Coronary artery (tissue), 2 donors: ENCODE results near the gene PARVA.

ENCODE experiments used
- DNase-seq: peaks from one replicate; pipeline ENCODE4 v3.0.0-alpha.2; 2017; ENCODE audit warnings: low spot score
- H3K27ac ChIP-seq, 2 donors: fragments of 200-600 bp; sonication (generic); one replicate each; pipeline ENCODE4 v1.5.1; 2016 to 2019
- H3K4me3 ChIP-seq: fragments of 200-600 bp; sonication (generic); 2 replicates; pipeline ENCODE4 v1.5.1; 2016; ENCODE audit warnings: mild to moderate bottlenecking, moderate library complexity
- CTCF ChIP-seq: fragments of 200-600 bp; sonication (generic); IDR thresholded peaks from one replicate; pipeline ENCODE4 v1.5.1; 2019; ENCODE audit warnings: antibody characterized with exemption

PARVA gene

DNA sequence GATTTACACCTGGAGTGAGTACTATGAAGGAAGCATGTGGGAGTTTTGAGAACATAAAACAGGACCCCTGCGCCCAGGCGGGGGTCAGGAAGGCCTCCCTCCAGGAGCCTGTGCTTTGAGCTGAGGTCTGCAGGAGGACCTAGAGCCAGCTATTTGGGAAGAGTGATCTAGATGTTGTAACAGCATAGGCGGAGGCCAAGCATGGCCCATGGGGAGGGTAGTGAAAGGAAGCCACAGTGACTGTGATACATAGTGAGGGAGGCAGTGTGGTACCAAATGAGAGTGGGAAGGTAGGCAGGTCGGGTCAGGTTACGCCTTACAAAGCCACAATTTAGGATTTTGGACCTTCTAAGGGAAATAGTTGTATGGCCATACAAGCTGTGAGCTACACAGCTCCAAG, 147.5 kb downstream of the PARVA start:
- TF ChIP-seq CTCF = no peak
- Histone ChIP-seq H3K4me3 (no peak overlapping the region), H3K27ac (no peak overlapping the region)
- DNase-seq = no peak

DNA sequence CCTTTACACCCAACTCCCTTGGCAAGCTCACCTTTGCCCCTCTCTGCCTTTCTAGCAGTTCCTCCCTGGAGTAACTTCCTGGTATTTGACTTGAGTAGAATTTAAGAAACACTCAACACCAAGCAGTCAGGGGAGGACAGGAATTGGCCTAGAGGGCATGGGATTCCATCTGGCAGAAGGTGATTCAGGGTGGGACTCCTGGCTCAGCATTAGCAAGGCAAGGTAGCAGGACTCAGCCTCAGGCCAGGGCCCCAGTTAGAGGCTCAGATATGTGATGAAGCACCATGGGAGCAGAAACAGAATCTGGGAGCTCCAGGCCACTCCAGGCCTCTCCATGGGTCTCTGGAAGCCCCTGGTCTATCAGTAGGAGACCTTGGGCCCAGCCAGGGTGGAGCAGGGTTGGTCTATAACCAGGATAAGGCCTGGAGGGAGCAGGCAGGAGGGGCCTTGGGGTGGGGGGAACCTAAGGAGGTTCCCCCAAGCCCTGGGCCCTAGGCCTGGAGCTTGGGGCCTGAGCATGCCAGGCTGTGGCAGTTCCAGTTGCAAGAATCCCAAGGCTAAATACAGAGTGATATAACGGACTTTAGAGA, 148.2 kb downstream of the PARVA start:
- Histone ChIP-seq H3K27ac (no peak overlapping the region), H3K4me3 (no peak overlapping the region)
- no peak for TF ChIP-seq CTCF
- no peak for DNase-seq

DNA sequence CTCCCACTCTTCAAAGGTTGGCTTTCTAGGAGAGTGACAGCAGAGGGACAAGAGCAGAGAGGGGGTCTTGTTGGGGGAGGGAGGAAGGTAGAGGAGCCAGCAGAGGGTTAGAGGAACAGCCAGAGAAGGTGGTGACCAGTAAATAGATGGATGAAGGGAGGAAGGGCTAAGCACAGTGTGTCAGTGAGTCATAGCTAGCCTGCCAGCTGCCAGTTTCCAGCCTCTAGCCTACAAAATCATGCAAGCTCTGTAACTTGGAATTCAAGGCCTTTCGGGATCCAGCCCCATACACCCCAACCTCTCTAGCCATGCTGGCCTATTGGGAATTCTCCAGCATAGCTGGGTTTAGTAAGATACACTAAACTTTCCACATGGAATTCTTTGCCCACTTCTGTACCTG, 149.4 kb downstream of the PARVA start:
- no peak overlapping the region for H3K27ac ChIP-seq
- H3K4me3 ChIP-seq = no peak overlapping the region
- no peak for TF ChIP-seq CTCF
- DNase-seq = no peak

DNA sequence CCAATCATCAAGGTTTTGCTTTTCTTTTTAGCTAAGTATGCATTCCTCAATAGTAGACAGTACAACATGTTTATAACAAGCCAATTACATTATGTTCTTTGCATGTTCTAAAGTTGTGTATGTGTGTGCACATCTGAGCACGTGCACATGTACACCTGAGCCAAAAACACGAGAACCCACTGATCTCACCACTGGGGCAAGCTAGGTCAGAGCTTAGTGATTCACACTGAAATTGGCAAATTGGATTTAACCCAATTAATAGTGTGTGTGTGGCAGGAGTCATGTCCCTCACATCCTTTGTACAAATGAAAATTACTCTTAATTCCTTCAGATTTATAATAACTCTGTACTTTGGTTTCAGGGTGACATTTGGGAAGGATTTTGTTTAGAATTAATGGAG, 151.1 kb downstream of the PARVA start:
- H3K27ac ChIP-seq = no peak overlapping the region
- DNase-seq = no peak
- no peak for TF ChIP-seq CTCF
- no peak overlapping the region for H3K4me3 ChIP-seq

- H3K27ac ChIP-seq = no peak overlapping the region
- no peak for DNase-seq
- TF ChIP-seq CTCF = no peak
- no peak overlapping the region for H3K4me3 ChIP-seq
These were observed 151.7 kb downstream of the PARVA start for GRCh38 chr11:12529041-12529440.

DNA sequence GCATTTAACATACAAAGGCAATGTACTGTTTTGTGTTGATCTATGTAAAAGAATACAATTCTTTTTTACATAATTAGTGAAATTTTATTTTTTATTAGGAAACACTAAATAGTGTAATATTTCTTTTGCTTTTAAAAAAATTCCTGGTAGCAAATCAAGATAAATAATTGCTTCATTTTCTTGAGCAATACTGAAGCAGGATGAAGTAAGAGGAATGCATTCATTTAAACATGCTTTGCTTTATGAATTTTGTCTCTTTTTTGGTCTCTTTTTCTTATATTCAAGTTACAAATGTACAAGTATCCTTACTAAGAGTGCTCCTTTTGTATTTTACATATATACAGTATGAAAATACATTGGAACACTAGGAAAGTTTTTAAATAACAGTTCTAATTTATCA, 152.4 kb downstream of the PARVA start:
- Histone ChIP-seq H3K4me3 (no peak overlapping the region), H3K27ac (no peak overlapping the region)
- TF ChIP-seq CTCF = no peak
- no peak for DNase-seq

DNA sequence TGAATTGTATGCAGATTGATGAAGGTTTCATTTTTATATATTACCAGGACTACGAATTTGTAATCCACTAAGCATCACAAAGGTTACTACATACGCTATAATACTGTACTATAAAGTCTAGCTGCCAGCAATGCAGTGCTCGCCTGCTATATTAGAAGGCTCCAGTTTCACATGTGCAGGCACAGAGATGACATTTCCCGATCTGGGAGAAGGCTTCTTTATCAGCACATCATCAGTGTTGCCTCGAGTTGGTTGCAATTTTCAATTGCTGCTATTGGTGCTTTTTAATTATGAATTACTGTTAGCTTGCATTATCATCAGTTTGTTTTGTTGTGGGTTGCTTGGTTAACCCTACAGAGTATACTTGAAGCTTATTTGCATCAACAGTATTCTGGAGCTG, 153.6 kb downstream of the PARVA start:
- H3K27ac ChIP-seq = no peak overlapping the region

More for the DNA sequence above, 153.6 kb downstream of the PARVA start:
- no peak for TF ChIP-seq CTCF
- DNase-seq = no peak
- no peak overlapping the region for H3K4me3 ChIP-seq
